K562 (cell line): ENCODE data around the gene TMEFF2. TPM values are rescaled to one million over a fixed set of nuclear protein-coding genes. Genes with fewer than 3 reads are reported as not detected.

Experiments used
- ATAC-seq: fragments of 200-7000 bp; cut with Tn5 transposase; 3 replicates; pipeline ENCODE4 v1.9.1; 2020; ENCODE audit warnings: moderate library complexity
- BruUV-seq: library from RNA; stranded (reverse); fragments of 400-500 nt; replicated peaks from 2 replicates; lab custom pipeline; 2021; lab: Mats Ljungman, UMichigan
- CTCF ChIA-PET: fragments of 300-600 bp; formaldehyde crosslinking; extraction: SDS; loops from one replicate; lab custom pipeline; 2021; ENCODE audit warnings: low intra/inter-chr PET ratio; lab: Yijun Ruan, JAX
- POLR2A ChIA-PET: fragments of 300-600, 350-650 bp; sonication (Branson Sonifier 250); formaldehyde crosslinking; extraction: SDS; loops from one replicate; lab custom pipeline; 2021; ENCODE audit warnings: antibody characterized with exemption, inconsistent platforms; lab: Yijun Ruan, JAX
- DNase-seq, 4 experiments: peaks; one replicate each; pipeline versions ENCODE4 v3.0.0 to v3.0.0-alpha.2; 2011 to 2018; ENCODE audit warnings: low spot score in 3 of 4, mixed read lengths in 3 of 4; ENCODE audit errors: extremely low read depth in 1 of 4
- FAIRE-seq: peaks from 2 replicates; lab custom pipeline; 2011; peaks lifted over from hg19 to GRCh38; lab: Jason Lieb, UNC
- H2AFZ ChIP-seq: 2 replicates; pipeline ENCODE4 v1.6.0; 2011; ENCODE audit warnings: low read depth, low read length, control low read depth, inconsistent platforms
- H3K27ac ChIP-seq: fragments of 200-600 bp; 3 replicates; pipeline ENCODE4 v1.8.0; 2011; ENCODE audit warnings: low read depth, mild to moderate bottlenecking, control low read depth, inconsistent platforms, low read length, moderate library complexity, mixed read lengths; ENCODE audit errors: extremely low read depth
- H3K27me3 ChIP-seq, 2 experiments: fragments of 300-600 bp in 1 of 2; 2 replicates in 1 of 2; 3 replicates in 1 of 2; pipeline versions ENCODE4 v1.6.0 to v1.8.0; 2011; ENCODE audit warnings: inconsistent platforms in 2 of 2, low read length in 2 of 2, mild to moderate bottlenecking in 1 of 2, mixed read lengths in 1 of 2, moderate library complexity in 1 of 2; ENCODE audit not compliant: control insufficient read depth in 2 of 2, insufficient read depth in 2 of 2
- H3K36me3 ChIP-seq: fragments of 300-600 bp; 3 replicates; pipeline ENCODE4 v1.8.0; 2011; ENCODE audit warnings: mild to moderate bottlenecking, low read length, inconsistent platforms; ENCODE audit not compliant: control insufficient read depth, insufficient read depth
- H3K4me1 ChIP-seq, 2 experiments: fragments of 200-600 bp in 1 of 2; replicated peaks in 1 of 2; 2 replicates in 1 of 2; 3 replicates in 1 of 2; pipeline versions ENCODE4 v1.5.1 to v1.8.0; 2011; ENCODE audit warnings: inconsistent platforms in 2 of 2, low read length in 2 of 2, mild to moderate bottlenecking in 1 of 2, mixed read lengths in 1 of 2, moderate library complexity in 1 of 2; ENCODE audit not compliant: control insufficient read depth in 2 of 2, insufficient read depth in 2 of 2
- H3K4me2 ChIP-seq: 2 replicates; pipeline ENCODE4 v1.6.1; 2011; ENCODE audit warnings: low read length, control low read depth, inconsistent platforms, mixed read lengths; ENCODE audit not compliant: insufficient read depth
- H3K4me3 ChIP-seq: fragments of 200-600 bp; sonication (generic), shearing (Covaris generic); 2 replicates; pipeline ENCODE4 v1.5.1; 2016; ENCODE audit warnings: control low read depth, inconsistent platforms
- H3K79me2 ChIP-seq: fragments of 200-600 bp; 3 replicates; pipeline ENCODE4 v1.8.0; 2011; ENCODE audit warnings: low read length, inconsistent platforms; ENCODE audit not compliant: control insufficient read depth, insufficient read depth
- H3K9ac ChIP-seq, 2 experiments: 2 replicates each; pipeline versions ENCODE4 v1.6.0 to v1.6.1; 2011; ENCODE audit warnings: low read depth in 2 of 2, low read length in 2 of 2, control low read depth in 1 of 2, inconsistent platforms in 1 of 2, mild to moderate bottlenecking in 1 of 2, mixed read lengths in 1 of 2; ENCODE audit not compliant: insufficient read depth in 1 of 2
- H3K9me1 ChIP-seq: one replicate; pipeline ENCODE4 v1.6.0; 2011; ENCODE audit warnings: inconsistent platforms, mild to moderate bottlenecking, low read length, moderate library complexity; ENCODE audit not compliant: control insufficient read depth, insufficient read depth
- H3K9me3 ChIP-seq: replicated peaks from 2 replicates; pipeline ENCODE4 v1.5.1; 2011; ENCODE audit warnings: low read depth, low read length, inconsistent platforms; ENCODE audit not compliant: control insufficient read depth, insufficient read depth
- H4K20me1 ChIP-seq: replicated peaks from 2 replicates; pipeline ENCODE4 v1.6.1; 2011; ENCODE audit warnings: low read length, inconsistent platforms, mixed read lengths; ENCODE audit not compliant: control insufficient read depth, insufficient read depth
- CAMTA2 ChIP-seq: fragments of 250-450 bp; sonication (Bioruptor Pico); conservative IDR thresholded peaks from 2 replicates; pipeline ENCODE4 v1.5.1; 2022
- CTCF ChIP-seq, 3 experiments: IDR thresholded peaks in 2 of 3; conservative IDR thresholded peaks in 1 of 3; 2 replicates each; pipeline ENCODE4 v1.5.1; 2011 to 2012; ENCODE audit warnings: low read length in 3 of 3, mild to moderate bottlenecking in 3 of 3, control low read depth in 2 of 3, improper control_type of control experiment in 1 of 3, inconsistent platforms in 1 of 3, low read depth in 1 of 3, mixed read lengths in 1 of 3, moderate library complexity in 1 of 3; ENCODE audit not compliant: insufficient read depth in 2 of 3
- DMBX1 ChIP-seq: fragments of 250-450 bp; sonication (Bioruptor Pico); IDR thresholded peaks from 2 replicates; pipeline ENCODE4 v1.8.0; 2022; ENCODE audit warnings: inconsistent platforms, mild to moderate bottlenecking, moderate library complexity, borderline replicate concordance
- DPF2 ChIP-seq: fragments of 450-650 bp; IDR thresholded peaks from 2 replicates; pipeline ENCODE4 v1.6.1; 2016
- E4F1 ChIP-seq: fragments of 250-450 bp; sonication (Bioruptor Pico); IDR thresholded peaks from 2 replicates; pipeline ENCODE4 v1.5.0; 2021; ENCODE audit warnings: mild to moderate bottlenecking, borderline replicate concordance
- FOXO4 ChIP-seq: fragments of 450-650 bp; formaldehyde crosslinking; IDR thresholded peaks from 2 replicates; pipeline ENCODE4 v1.4.0; 2020; ENCODE audit warnings: mild to moderate bottlenecking, moderate library complexity
- FUS ChIP-seq: fragments of 200-400 bp; formaldehyde crosslinking; optimal IDR thresholded peaks from 2 replicates; pipeline ENCODE3; 2017; ENCODE audit warnings: low read depth, low read length
- MCM7 ChIP-seq, 2 experiments: fragments of 450-650 bp; IDR thresholded peaks; 2 replicates each; pipeline ENCODE4 v1.6.1; 2016 to 2018
- POLR2H ChIP-seq: IDR thresholded peaks from 2 replicates; pipeline ENCODE4 v1.6.1; 2016; ENCODE audit warnings: missing genetic modification characterization, low read depth, mild to moderate bottlenecking, control low read depth, missing compliant biosample characterization, moderate library complexity
- SMAD2 ChIP-seq: fragments of 150-350 bp; IDR thresholded peaks from 2 replicates; pipeline ENCODE4 v1.6.1; 2014; ENCODE audit warnings: low read depth, mild to moderate bottlenecking, low read length
- SREBF2 ChIP-seq: sonication (generic); formaldehyde crosslinking; IDR thresholded peaks from 2 replicates; pipeline ENCODE4 v1.4.0; 2020; ENCODE audit warnings: mild to moderate bottlenecking, missing genetic modification reagents
- TGIF2 ChIP-seq: sonication (generic); formaldehyde crosslinking; IDR thresholded peaks from 2 replicates; pipeline ENCODE4 v1.8.1; 2022; ENCODE audit warnings: mild to moderate bottlenecking, missing genetic modification reagents, moderate library complexity
- UBTF ChIP-seq, 2 experiments: IDR thresholded peaks; 2 replicates each; pipeline ENCODE4 v1.6.1; 2012; ENCODE audit warnings: improper control_type of control experiment in 2 of 2, low read depth in 2 of 2, low read length in 2 of 2, borderline replicate concordance in 1 of 2
- ZNF140 ChIP-seq: fragments of 250-450 bp; sonication (Bioruptor Pico); IDR thresholded peaks from 2 replicates; pipeline ENCODE4 v1.8.0; 2021; ENCODE audit warnings: moderate library complexity, mild to moderate bottlenecking, inconsistent platforms
- WGBS: fragments of 100-300 bp; shearing (Covaris generic); methylation state at CpG from one replicate; pipeline ENCODE4 v1.1.6; 2016; ENCODE audit warnings: low coverage, mixed read lengths; ENCODE audit not compliant: insufficient coverage; ENCODE audit errors: missing lambda C conversion rate; 5-methylcytosine and 5-hydroxymethylcytosine counted together
- in situ Hi-C: fragments of 300-500 bp; cut with MboI; formaldehyde crosslinking; loops from 4 replicates; pipeline ENCODE4 v1.15.0; 2018; ENCODE audit warnings: inconsistent platforms, mixed read lengths
- intact Hi-C: fragments of 100-400 bp; cut with micrococcal nuclease; formaldehyde crosslinking; loops from 2 replicates; pipeline ENCODE4 v1.14.2; 2022
- polyA plus RNA-seq, 8 experiments: library from polyadenylated mRNA; depleted of rRNA in 4 of 8; stranded (reverse) in 5 of 8; unstranded in 3 of 8; fragments of >200 nt; fragmentation: Nextera tagmentation in 2 of 8; fragmentation: Illumina TruSeq in 1 of 8; extraction: Ambion mirVana in 2 of 8; extraction: Trizol in 1 of 8; gene quantifications; 2 replicates each; pipeline versions ENCODE4 v1.2.1 to v1.2.3, GENCODE V29; 2011 to 2014; ENCODE audit warnings: inconsistent platforms in 1 of 8, missing spikeins in 1 of 8
- total RNA-seq, 7 experiments: library from RNA; depleted of rRNA in 6 of 7; stranded (reverse); fragments of >200 nt in 6 of 7; fragmentation: Illumina TruSeq in 2 of 7; extraction: Trizol in 2 of 7; gene quantifications; 2 replicates each; pipeline versions ENCODE4 v1.2.1 to v1.2.3, GENCODE V29; 2011 to 2021; ENCODE audit warnings: low replicate concordance in 1 of 7

TMEFF2 gene
- total and polyA plus RNA-seq, 9 of the 15 experiments (the other 6 are each of a cell fraction or from before 2014, with no cell fraction given) = 1.4 TPM; not detected in 8

DNA sequence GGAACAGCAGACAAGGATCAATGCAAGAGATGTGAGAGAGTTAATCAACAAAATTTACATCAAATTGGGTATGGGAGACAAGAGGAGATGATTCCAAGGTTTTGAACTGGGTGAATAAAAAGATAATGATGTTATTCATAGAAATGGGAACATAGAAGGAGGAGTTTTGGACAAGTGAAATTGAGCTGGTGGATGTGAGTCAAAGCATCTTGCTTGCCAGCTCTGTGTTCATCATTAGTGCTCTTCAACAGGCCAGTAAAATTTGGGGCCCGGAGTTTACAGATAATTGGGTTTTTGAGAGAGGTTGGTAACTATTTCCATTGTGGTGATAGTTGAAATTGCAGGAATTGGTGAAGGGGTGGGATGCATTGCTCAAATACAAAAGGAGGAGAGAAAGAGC is 277.9 kb downstream of the TMEFF2 start (continued):
- TF ChIP-seq DPF2 = no peak
- TF ChIP-seq TGIF2 (CRISPR knock-in tag) = no peak
- TF ChIP-seq ZNF140 (CRISPR knock-in tag) = no peak
- no peak for TF ChIP-seq SREBF2 (CRISPR knock-in tag)
- TF ChIP-seq DMBX1 (CRISPR knock-in tag) = no peak
- TF ChIP-seq FOXO4 (CRISPR knock-in tag) = no peak
- no peak for TF ChIP-seq FUS
- no peak for TF ChIP-seq UBTF (IDR thresholded peaks at IDR 0.05; ENCODE audit: borderline replicate concordance in 1 of 2, low read depth in 2 of 2, low read length in 2 of 2)

- intact Hi-C loops (no loop called here), in situ Hi-C loops (no loop called here)
- H3K4me1 ChIP-seq = no peaks in the 10 kb centered on the region
- ATAC-seq (no peak), FAIRE-seq (no peak), DNase-seq (no peak)
- H2AFZ ChIP-seq = no peak overlapping the region
- H3K27me3 ChIP-seq = no peaks in the 10 kb centered on the region
- no peaks in the 10 kb centered on the region for H3K79me2 ChIP-seq
- POLR2A ChIA-PET = no interaction called here
- H3K36me3 ChIP-seq = no peaks in the 10 kb centered on the region
- no peaks in the 10 kb centered on the region for H3K9me3 ChIP-seq
- H3K4me3 ChIP-seq = no peak overlapping the region
- BruUV-seq = no TSS peak
- no peaks in the 10 kb centered on the region for H3K9me1 ChIP-seq
- H3K4me2 ChIP-seq = no peak overlapping the region
- CTCF ChIA-PET = no interaction called here
- H3K27ac ChIP-seq = no peak overlapping the region
- no peak overlapping the region for H3K9ac ChIP-seq
- WGBS = 55% methylated on average over 2 of the region's 2 CpGs
- no peaks in the 10 kb centered on the region for H4K20me1 ChIP-seq
- TF ChIP-seq MCM7 (IDR thresholded peaks at IDR 0.05) (no peak), SMAD2 (no peak), E4F1 (CRISPR knock-in tag) (no peak), CAMTA2 (CRISPR knock-in tag) (no peak), CTCF (IDR thresholded peaks at IDR 0.05 in 2 of 3, conservative IDR thresholded peaks at IDR 0.05 in 1 of 3; ENCODE audit: insufficient read depth in 2 of 3, low read depth in 1 of 3, low read length in 3 of 3) (no peak), POLR2H (no peak)
Measured at GRCh38 chr2:191915750-191916149, 279.0 kb downstream of the TMEFF2 start.
